Dermis microvascular lymphatic vessel endothelial cell (primary cell): Measurements from ENCODE around the gene KANSL2. TPM values are rescaled to one million over a fixed set of nuclear protein-coding genes. Genes with fewer than 3 reads are reported as not detected.

Experiments
- total RNA-seq: library from RNA; depleted of rRNA; stranded (reverse); fragments of >200 nt; gene quantifications from 2 replicates; pipeline ENCODE4 v1.2.1, GENCODE V29; 2014

The KANSL2 gene
- total RNA-seq, 1 donor from 2014 or later: 31.1 TPM

Other genes with a start within 250 kb of the KANSL2 start
- not detected in 2 replicates for gene ANP32D, start 209.7 kb downstream of the KANSL2 start, total RNA-seq
- gene C12orf54, start 199.7 kb downstream of the KANSL2 start, total RNA-seq: not detected in 2 replicates
- gene OR8S1, start 156.6 kb downstream of the KANSL2 start, total RNA-seq: not detected in 2 replicates
- not detected in 2 replicates for gene LALBA, start 112.2 kb downstream of the KANSL2 start, total RNA-seq
- gene CCNT1, start 34.5 kb upstream of the KANSL2 start, total RNA-seq: 17.7 and 21.0 TPM in 2 replicates
- gene ADCY6, start 106.9 kb upstream of the KANSL2 start, total RNA-seq: 27.2 and 35.7 TPM in 2 replicates
- 6.9 and 8.1 TPM in 2 replicates for gene CACNB3, start 136.3 kb upstream of the KANSL2 start, total RNA-seq
- gene DDX23, start 169.9 kb upstream of the KANSL2 start, total RNA-seq: 60.0 and 67.6 TPM in 2 replicates
- 3.2 and 6.1 TPM in 2 replicates for gene RND1, start 183.6 kb upstream of the KANSL2 start, total RNA-seq
- gene FKBP11, start 243.3 kb upstream of the KANSL2 start, total RNA-seq: 9.9 and 12.3 TPM in 2 replicates